Measurements from ENCODE around the gene SLC25A21.

The SLC25A21 gene

GRCh38 chr14:37013078-37013477 lies 159.3 kb downstream of the SLC25A21 start:
- Histone ChIP-seq H3K4me3 (ENCODE audit: insufficient read depth, low read depth, low read length, poor library complexity, severe bottlenecking) (no peak overlapping the region), H3K27me3 (replicated peaks; ENCODE audit: control insufficient read depth, insufficient read depth, low read length, poor library complexity, severe bottlenecking) (no peaks in the 10 kb centered on the region), H3K36me3 (ENCODE audit: control insufficient read depth, insufficient read depth, low read length) (no peaks in the 10 kb centered on the region), H3K27ac (ENCODE audit: insufficient read depth, low read length, poor library complexity, severe bottlenecking) (no peak overlapping the region), H3K9me3 (ENCODE audit: control insufficient read depth, low read length) (no peaks in the 10 kb centered on the region), H3K4me1 (ENCODE audit: control insufficient read depth, insufficient read depth, low read length, poor library complexity, severe bottlenecking) (no peaks in the 10 kb centered on the region)
- no peak for DNase-seq

GRCh38 chr14:36998686-36999085 lies 173.7 kb downstream of the SLC25A21 start:
- Histone ChIP-seq H3K4me1 (ENCODE audit: control insufficient read depth, insufficient read depth, low read length, poor library complexity, severe bottlenecking) (no peaks in the 10 kb centered on the region), H3K36me3 (ENCODE audit: control insufficient read depth, insufficient read depth, low read length) (no peaks in the 10 kb centered on the region), H3K27me3 (replicated peaks; ENCODE audit: control insufficient read depth, insufficient read depth, low read length, poor library complexity, severe bottlenecking) (no peaks in the 10 kb centered on the region), H3K4me3 (ENCODE audit: insufficient read depth, low read depth, low read length, poor library complexity, severe bottlenecking) (no peak overlapping the region), H3K27ac (ENCODE audit: insufficient read depth, low read length, poor library complexity, severe bottlenecking) (no peak overlapping the region), H3K9me3 (ENCODE audit: control insufficient read depth, low read length) (no peaks in the 10 kb centered on the region)
- DNase-seq, result no peak

GRCh38 chr14:36997843-36998242 lies 174.6 kb downstream of the SLC25A21 start:
- H3K4me1 ChIP-seq (ENCODE audit: control insufficient read depth, insufficient read depth, low read length, poor library complexity, severe bottlenecking), result no peaks in the 10 kb centered on the region
- no peak overlapping the region for H3K27ac ChIP-seq (ENCODE audit: insufficient read depth, low read length, poor library complexity, severe bottlenecking)
- H3K9me3 ChIP-seq (ENCODE audit: control insufficient read depth, low read length), result no peaks in the 10 kb centered on the region
- no peaks in the 10 kb centered on the region for H3K27me3 ChIP-seq (replicated peaks; ENCODE audit: control insufficient read depth, insufficient read depth, low read length, poor library complexity, severe bottlenecking)
- no peak overlapping the region for H3K4me3 ChIP-seq (ENCODE audit: insufficient read depth, low read depth, low read length, poor library complexity, severe bottlenecking)
- no peaks in the 10 kb centered on the region for H3K36me3 ChIP-seq (ENCODE audit: control insufficient read depth, insufficient read depth, low read length)
- DNase-seq, result no peak

- DNase-seq, result no peak
- Histone ChIP-seq H3K27ac (ENCODE audit: insufficient read depth, low read length, poor library complexity, severe bottlenecking) (no peak overlapping the region), H3K27me3 (replicated peaks; ENCODE audit: control insufficient read depth, insufficient read depth, low read length, poor library complexity, severe bottlenecking) (no peaks in the 10 kb centered on the region), H3K4me3 (ENCODE audit: insufficient read depth, low read depth, low read length, poor library complexity, severe bottlenecking) (no peak overlapping the region), H3K36me3 (ENCODE audit: control insufficient read depth, insufficient read depth, low read length) (no peaks in the 10 kb centered on the region), H3K4me1 (ENCODE audit: control insufficient read depth, insufficient read depth, low read length, poor library complexity, severe bottlenecking) (no peaks in the 10 kb centered on the region), H3K9me3 (ENCODE audit: control insufficient read depth, low read length) (no peaks in the 10 kb centered on the region)
These were observed 175.4 kb downstream of the SLC25A21 start for GRCh38 chr14:36996857-36997590.

DNA sequence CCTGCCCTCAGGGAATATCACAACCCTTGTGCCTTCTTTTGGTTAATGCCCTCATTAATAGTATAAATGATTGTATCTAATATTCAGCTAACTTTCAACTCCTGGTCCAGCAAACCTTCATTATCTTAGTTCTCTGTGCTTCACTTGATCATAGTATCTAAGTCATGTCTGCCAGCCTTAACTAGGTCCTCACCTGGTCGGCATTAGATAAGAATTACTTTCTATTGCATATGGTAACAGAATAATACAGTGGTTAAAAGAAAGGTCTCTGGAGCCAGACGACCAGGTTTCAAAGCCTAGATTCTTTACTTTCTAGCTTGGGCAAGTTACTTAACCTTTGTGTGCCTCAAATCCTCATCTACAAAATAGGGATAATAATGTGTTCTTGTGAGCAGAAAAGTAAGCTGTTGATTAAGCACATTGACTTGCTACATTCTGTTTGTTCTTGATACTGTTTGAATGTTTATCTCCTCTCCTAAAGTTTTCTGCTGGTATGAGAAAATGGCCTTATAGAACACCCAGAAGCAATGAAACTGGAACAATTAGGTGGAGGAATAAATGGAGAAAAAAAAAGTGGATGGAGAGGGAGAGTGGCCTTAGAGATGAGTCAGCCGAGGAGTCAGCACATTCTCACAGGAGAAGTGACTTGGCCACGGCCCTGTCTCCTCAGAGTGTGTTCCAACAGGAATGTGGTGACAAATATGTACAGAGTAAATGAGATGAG lies 176.1 kb downstream of the SLC25A21 start:
- Histone ChIP-seq H3K27ac (ENCODE audit: insufficient read depth, low read length, poor library complexity, severe bottlenecking) (no peak overlapping the region), H3K4me1 (ENCODE audit: control insufficient read depth, insufficient read depth, low read length, poor library complexity, severe bottlenecking) (no peaks in the 10 kb centered on the region), H3K27me3 (replicated peaks; ENCODE audit: control insufficient read depth, insufficient read depth, low read length, poor library complexity, severe bottlenecking) (no peaks in the 10 kb centered on the region), H3K36me3 (ENCODE audit: control insufficient read depth, insufficient read depth, low read length) (no peaks in the 10 kb centered on the region), H3K9me3 (ENCODE audit: control insufficient read depth, low read length) (no peaks in the 10 kb centered on the region), H3K4me3 (ENCODE audit: insufficient read depth, low read depth, low read length, poor library complexity, severe bottlenecking) (no peak overlapping the region)
- no peak for DNase-seq

DNA sequence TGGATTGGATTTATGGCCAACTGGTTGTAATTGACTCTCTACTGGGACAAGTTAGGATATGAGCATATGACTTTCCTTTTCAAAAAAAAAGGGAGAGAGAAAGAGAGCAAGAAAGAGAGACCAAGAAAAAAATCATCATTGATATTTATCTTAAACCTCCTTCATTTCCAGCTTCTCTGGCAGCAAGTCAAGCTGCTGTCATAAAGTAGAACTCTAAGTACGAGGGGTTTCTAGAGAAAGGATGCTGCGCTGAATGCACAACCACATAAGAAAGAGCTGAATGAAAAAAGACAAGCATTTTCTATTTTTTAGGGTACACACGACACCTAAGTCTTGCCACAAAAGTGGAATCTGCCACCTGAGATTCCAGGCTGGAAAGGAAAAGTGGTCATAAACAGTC lies 182.6 kb downstream of the SLC25A21 start:
- no peak for DNase-seq
- H3K27ac ChIP-seq (ENCODE audit: insufficient read depth, low read length, poor library complexity, severe bottlenecking), result no peak overlapping the region
- H3K36me3 ChIP-seq (ENCODE audit: control insufficient read depth, insufficient read depth, low read length), result no peaks in the 10 kb centered on the region
- H3K4me3 ChIP-seq (ENCODE audit: insufficient read depth, low read depth, low read length, poor library complexity, severe bottlenecking), result no peak overlapping the region
- H3K4me1 ChIP-seq (ENCODE audit: control insufficient read depth, insufficient read depth, low read length, poor library complexity, severe bottlenecking), result no peaks in the 10 kb centered on the region
- H3K9me3 ChIP-seq (ENCODE audit: control insufficient read depth, low read length), result no peaks in the 10 kb centered on the region
- no peaks in the 10 kb centered on the region for H3K27me3 ChIP-seq (replicated peaks; ENCODE audit: control insufficient read depth, insufficient read depth, low read length, poor library complexity, severe bottlenecking)

DNA sequence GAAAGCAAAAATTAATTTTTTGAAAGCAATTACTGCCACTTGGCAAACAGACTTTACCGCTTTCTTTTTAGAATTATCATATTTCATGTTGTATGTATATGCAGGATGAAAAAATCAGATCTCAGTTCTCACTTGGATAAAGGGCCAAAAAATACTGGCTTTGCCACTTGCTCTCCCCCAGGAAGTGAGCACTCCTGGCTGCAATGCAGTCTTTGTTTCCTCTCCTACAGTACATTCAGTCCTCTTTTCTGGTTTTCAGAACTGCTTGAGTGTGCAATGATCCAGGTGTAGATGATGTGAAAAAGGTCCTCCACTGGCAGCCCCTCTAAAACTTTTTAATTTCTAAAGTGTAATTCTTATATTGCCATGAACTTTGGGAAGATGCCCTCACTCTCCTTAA lies 183.4 kb downstream of the SLC25A21 start:
- Histone ChIP-seq H3K4me3 (ENCODE audit: insufficient read depth, low read depth, low read length, poor library complexity, severe bottlenecking) (no peak overlapping the region), H3K36me3 (ENCODE audit: control insufficient read depth, insufficient read depth, low read length) (no peaks in the 10 kb centered on the region), H3K4me1 (ENCODE audit: control insufficient read depth, insufficient read depth, low read length, poor library complexity, severe bottlenecking) (no peaks in the 10 kb centered on the region), H3K27ac (ENCODE audit: insufficient read depth, low read length, poor library complexity, severe bottlenecking) (no peak overlapping the region), H3K9me3 (ENCODE audit: control insufficient read depth, low read length) (no peaks in the 10 kb centered on the region), H3K27me3 (replicated peaks; ENCODE audit: control insufficient read depth, insufficient read depth, low read length, poor library complexity, severe bottlenecking) (no peaks in the 10 kb centered on the region)
- no peak for DNase-seq

- no peaks in the 10 kb centered on the region for H3K9me3 ChIP-seq (ENCODE audit: control insufficient read depth, low read length)
- DNase-seq, result no peak
- no peaks in the 10 kb centered on the region for H3K4me1 ChIP-seq (ENCODE audit: control insufficient read depth, insufficient read depth, low read length, poor library complexity, severe bottlenecking)
- no peak overlapping the region for H3K4me3 ChIP-seq (ENCODE audit: insufficient read depth, low read depth, low read length, poor library complexity, severe bottlenecking)
- H3K27me3 ChIP-seq (replicated peaks; ENCODE audit: control insufficient read depth, insufficient read depth, low read length, poor library complexity, severe bottlenecking), result no peaks in the 10 kb centered on the region
- H3K36me3 ChIP-seq (ENCODE audit: control insufficient read depth, insufficient read depth, low read length), result no peaks in the 10 kb centered on the region
- H3K27ac ChIP-seq (ENCODE audit: insufficient read depth, low read length, poor library complexity, severe bottlenecking), result no peak overlapping the region
These were observed 183.8 kb downstream of the SLC25A21 start for GRCh38 chr14:36988568-36988967.

DNA sequence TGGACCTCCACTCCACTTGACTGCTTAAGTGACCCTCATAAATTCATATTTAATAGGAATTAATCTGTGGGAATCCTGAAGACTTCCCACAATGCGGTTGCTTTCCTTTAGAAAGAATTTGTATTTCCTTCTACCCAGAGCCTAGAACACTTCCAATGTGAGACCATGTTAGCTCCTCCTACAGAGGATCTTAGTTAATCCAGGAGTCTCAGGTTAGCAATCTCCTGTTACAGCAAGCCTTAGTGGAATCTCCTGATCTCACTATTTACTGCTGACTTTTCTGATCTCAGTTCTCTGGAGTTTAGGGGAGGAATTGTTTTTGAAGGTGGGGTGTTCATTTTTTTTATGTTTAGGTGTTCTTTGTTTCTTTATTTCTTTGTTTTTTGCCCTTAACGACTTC lies 186.0 kb downstream of the SLC25A21 start:
- DNase-seq, result no peak
- H3K9me3 ChIP-seq (ENCODE audit: control insufficient read depth, low read length), result no peaks in the 10 kb centered on the region

GRCh38 chr14:36981832-36982529 lies 190.4 kb downstream of the SLC25A21 start:
- Histone ChIP-seq H3K27ac (ENCODE audit: insufficient read depth, low read length, poor library complexity, severe bottlenecking) (no peak overlapping the region), H3K9me3 (ENCODE audit: control insufficient read depth, low read length) (no peaks in the 10 kb centered on the region), H3K4me3 (ENCODE audit: insufficient read depth, low read depth, low read length, poor library complexity, severe bottlenecking) (no peak overlapping the region), H3K27me3 (replicated peaks; ENCODE audit: control insufficient read depth, insufficient read depth, low read length, poor library complexity, severe bottlenecking) (no peaks in the 10 kb centered on the region), H3K36me3 (ENCODE audit: control insufficient read depth, insufficient read depth, low read length) (no peaks in the 10 kb centered on the region), H3K4me1 (ENCODE audit: control insufficient read depth, insufficient read depth, low read length, poor library complexity, severe bottlenecking) (no peaks in the 10 kb centered on the region)
- DNase-seq, result no peak

More for the DNA sequence above, 186.0 kb downstream of the SLC25A21 start:
- Histone ChIP-seq H3K36me3 (ENCODE audit: control insufficient read depth, insufficient read depth, low read length) (no peaks in the 10 kb centered on the region), H3K27me3 (replicated peaks; ENCODE audit: control insufficient read depth, insufficient read depth, low read length, poor library complexity, severe bottlenecking) (no peaks in the 10 kb centered on the region), H3K4me1 (ENCODE audit: control insufficient read depth, insufficient read depth, low read length, poor library complexity, severe bottlenecking) (no peaks in the 10 kb centered on the region), H3K27ac (ENCODE audit: insufficient read depth, low read length, poor library complexity, severe bottlenecking) (no peak overlapping the region), H3K4me3 (ENCODE audit: insufficient read depth, low read depth, low read length, poor library complexity, severe bottlenecking) (no peak overlapping the region)

All from effector memory CD4-positive, alpha-beta T cell (primary cell).